Upper lobe of left lung (tissue), 6 donors: Measurements from ENCODE around the gene FAM78B. TPM values are rescaled to one million over a fixed set of nuclear protein-coding genes. Genes with fewer than 3 reads are reported as not detected.

Experiments
- ATAC-seq, 2 donors: fragments of 200-7000 bp; cut with Tn5 transposase; one replicate each; pipeline ENCODE4 v1.9.1; 2022; ENCODE audit warnings: mild to moderate bottlenecking in 2 of 2, moderate library complexity in 2 of 2; ENCODE audit not compliant: low FRiP score in 2 of 2
- DNase-seq, 2 donors: peaks; one replicate each; pipeline ENCODE4 v3.0.0-alpha.2; 2019 to 2020
- H3K27ac ChIP-seq, 4 donors: fragments of 200-600 bp; sonication (generic); one replicate each; pipeline ENCODE4 v1.5.1; 2016 to 2019
- H3K27me3 ChIP-seq, 4 donors: fragments of 200-600 bp; sonication (generic); one replicate each; pipeline ENCODE4 v1.5.1; 2017 to 2019
- H3K36me3 ChIP-seq, 4 donors: fragments of 200-600 bp; sonication (generic); one replicate each; pipeline ENCODE4 v1.5.1; 2016 to 2019
- H3K4me1 ChIP-seq, 4 donors: fragments of 200-600 bp; sonication (generic); one replicate each; pipeline ENCODE4 v1.5.1; 2018 to 2019
- H3K4me3 ChIP-seq, 4 donors: fragments of 200-600 bp; sonication (generic); one replicate each; pipeline ENCODE4 v1.5.1; 2017 to 2019; ENCODE audit warnings: mild to moderate bottlenecking in 2 of 4, moderate library complexity in 1 of 4
- H3K9me3 ChIP-seq, 4 donors: fragments of 200-600 bp; sonication (generic); one replicate each; pipeline ENCODE4 v1.5.1; 2018 to 2019
- CTCF ChIP-seq, 6 experiments: fragments of 450-650 bp in 4 of 6; fragments of 200-600 bp in 2 of 6; sonication (generic) in 2 of 6; IDR thresholded peaks; one replicate each; pipeline ENCODE4 v1.5.1; 2016 to 2019; ENCODE audit warnings: antibody characterized with exemption in 6 of 6
- EP300 ChIP-seq, 4 donors: sonication (generic); formaldehyde crosslinking; IDR thresholded peaks; one replicate each; pipeline ENCODE4 v1.5.1; 2017; ENCODE audit warnings: antibody characterized with exemption in 4 of 4, control low read depth in 2 of 4
- POLR2A ChIP-seq, 4 donors: fragments of 450-650 bp; IDR thresholded peaks; one replicate each; pipeline ENCODE4 v1.5.1; 2016 to 2017; ENCODE audit warnings: antibody characterized with exemption in 4 of 4, mild to moderate bottlenecking in 2 of 4
- POLR2AphosphoS5 ChIP-seq, 2 donors: sonication (generic); formaldehyde crosslinking; IDR thresholded peaks; one replicate each; pipeline ENCODE4 v1.5.1; 2017; ENCODE audit warnings: antibody characterized with exemption in 2 of 2
- WGBS, 2 donors: methylation state at CpG; one replicate each; pipeline ENCODE4 v1.1.5; 2017 to 2018; 5-methylcytosine and 5-hydroxymethylcytosine counted together
- total RNA-seq, 6 donors: library from RNA; depleted of rRNA in 4 of 6; stranded (reverse); fragments of >200 nt in 4 of 6; gene quantifications; one replicate each; pipeline versions ENCODE4 v1.1.0 to v1.2.1, GENCODE V29; 2016 to 2021
- donor health status: DM: no; HTN: no; CAD: no; lungs with moderate emphysema.
- donor health status: DM: no; HTN: yes; CAD: no; lungs with severe emphysema.

Gene FAM78B
- total RNA-seq, 6 donors from 2014 or later, result 0.80 to 1.3 (median 1.00) TPM; not detected in 2

- ATAC-seq, result no peak
- no peak overlapping the region for H3K27ac ChIP-seq
- no peaks in the 10 kb centered on the region for H3K4me1 ChIP-seq
- WGBS, 2 donors, result 74 to 79% methylated on average over 6 of the region's 6 CpGs
- no peaks in the 10 kb centered on the region for H3K36me3 ChIP-seq
- H3K27me3 ChIP-seq, result no peaks in the 10 kb centered on the region
- no peaks in the 10 kb centered on the region for H3K9me3 ChIP-seq
- DNase-seq, result no peak
- TF ChIP-seq POLR2A (IDR thresholded peaks at IDR 0.05) (no peak), POLR2AphosphoS5 (IDR thresholded peaks at IDR 0.05) (no peak), EP300 (IDR thresholded peaks at IDR 0.05) (no peak), CTCF (IDR thresholded peaks at IDR 0.05) (no peak)
- H3K4me3 ChIP-seq, result no peak overlapping the region
These were observed 18.1 kb upstream of the FAM78B start for GRCh38 chr1:166184897-166185296.

GRCh38 chr1:166184012-166184411 lies 17.2 kb upstream of the FAM78B start:
- H3K4me3 ChIP-seq, result no peak overlapping the region
- WGBS, 2 donors, result 88 to 92% methylated on average over 1 of the region's 1 CpG
- H3K27me3 ChIP-seq, result no peaks in the 10 kb centered on the region
- no peaks in the 10 kb centered on the region for H3K36me3 ChIP-seq
- no peaks in the 10 kb centered on the region for H3K4me1 ChIP-seq
- TF ChIP-seq CTCF (IDR thresholded peaks at IDR 0.05) (no peak), POLR2AphosphoS5 (IDR thresholded peaks at IDR 0.05) (no peak), POLR2A (IDR thresholded peaks at IDR 0.05) (no peak), EP300 (IDR thresholded peaks at IDR 0.05) (no peak)
- H3K27ac ChIP-seq, result no peak overlapping the region
- H3K9me3 ChIP-seq, result no peaks in the 10 kb centered on the region
- no peak for DNase-seq
- no peak for ATAC-seq

- no peak for TF ChIP-seq EP300 (IDR thresholded peaks at IDR 0.05)
- TF ChIP-seq CTCF (IDR thresholded peaks at IDR 0.05), result no peak
- TF ChIP-seq POLR2AphosphoS5 (IDR thresholded peaks at IDR 0.05), result no peak
- no peak for TF ChIP-seq POLR2A (IDR thresholded peaks at IDR 0.05)
- Histone ChIP-seq H3K27ac (no peak overlapping the region), H3K27me3 (no peaks in the 10 kb centered on the region), H3K4me1 (no peaks in the 10 kb centered on the region), H3K36me3 (no peaks in the 10 kb centered on the region), H3K4me3 (no peak overlapping the region), H3K9me3 (no peaks in the 10 kb centered on the region)
- no peak for DNase-seq
- ATAC-seq, result no peak
- WGBS, 2 donors, result 62 to 77% methylated on average over 2 of the region's 2 CpGs
These were observed 15.5 kb upstream of the FAM78B start for GRCh38 chr1:166182281-166182680.

- DNase-seq (no peak), ATAC-seq (no peak)
- Histone ChIP-seq H3K27ac (no peak overlapping the region), H3K9me3 (no peaks in the 10 kb centered on the region), H3K4me1 (no peaks in the 10 kb centered on the region), H3K4me3 (no peak overlapping the region), H3K27me3 (no peaks in the 10 kb centered on the region), H3K36me3 (no peaks in the 10 kb centered on the region)
- TF ChIP-seq POLR2AphosphoS5 (IDR thresholded peaks at IDR 0.05) (no peak), POLR2A (IDR thresholded peaks at IDR 0.05) (no peak), EP300 (IDR thresholded peaks at IDR 0.05) (no peak), CTCF (IDR thresholded peaks at IDR 0.05) (no peak)
- WGBS, 2 donors, result 91 to 92% methylated on average over 2 of the region's 2 CpGs
These were observed 9.6 kb upstream of the FAM78B start for GRCh38 chr1:166176416-166176815.

GRCh38 chr1:166175032-166175431 lies 8.2 kb upstream of the FAM78B start:
- H3K4me1 ChIP-seq, result no peaks in the 10 kb centered on the region
- ATAC-seq, result no peak
- no peaks in the 10 kb centered on the region for H3K9me3 ChIP-seq
- no peak for DNase-seq
- H3K27ac ChIP-seq, result no peak overlapping the region
- no peaks in the 10 kb centered on the region for H3K27me3 ChIP-seq
- no peak overlapping the region for H3K4me3 ChIP-seq
- TF ChIP-seq POLR2AphosphoS5 (IDR thresholded peaks at IDR 0.05), result no peak
- no peak for TF ChIP-seq EP300 (IDR thresholded peaks at IDR 0.05)
- no peaks in the 10 kb centered on the region for H3K36me3 ChIP-seq
